Measurements from ENCODE around the gene TMEM72.

The TMEM72 gene

GRCh38 chr10:44952779-44953231 is 41.7 kb downstream of the TMEM72 start:
- DNase-seq = no peak
- no peak overlapping the region for H3K27ac ChIP-seq (ENCODE audit: insufficient read depth in 1 of 2, low read depth in 1 of 2, low read length in 2 of 2, poor library complexity in 1 of 2, severe bottlenecking in 2 of 2)
- no peaks in the 10 kb centered on the region for H3K9me3 ChIP-seq (ENCODE audit: control extremely low read depth in 1 of 5, control insufficient read depth in 4 of 5, insufficient read depth in 2 of 5, low read depth in 1 of 5, low read length in 4 of 5)
- ChIA-PET CTCF (interaction anchor here (1.1 to 4.2 kb wide), 5 partner anchors 10 to 36 kb away, joined by 3 to 15 read pairs (median 9); no protein-coding TSS in a partner anchor), POLR2A (interaction anchor here (0.7 kb wide), 1 partner anchor 26 kb away, joined by 3 read pairs; no protein-coding TSS in a partner anchor)
- 100% methylated on average over 2 of the region's 2 CpGs for WGBS (ENCODE audit: insufficient coverage)
- peaks cover 12 to 19% (median 16%) of the 10 kb centered on the region in 4 experiments for H3K4me1 ChIP-seq (ENCODE audit: control extremely low read depth in 1 of 4, control insufficient read depth in 4 of 4, insufficient read depth in 4 of 4, low read length in 3 of 4)
- H3K27me3 ChIP-seq (replicated peaks in 2 of 5; ENCODE audit: control insufficient read depth in 4 of 5, insufficient read depth in 5 of 5, low read length in 4 of 5) = no peaks in the 10 kb centered on the region
- no peak overlapping the region for H3K4me3 ChIP-seq (ENCODE audit: control insufficient read depth in 1 of 7, extremely low read depth in 1 of 7, insufficient read depth in 4 of 7, low read depth in 2 of 7, low read length in 6 of 7)
- H3K36me3 ChIP-seq (ENCODE audit: control insufficient read depth in 4 of 4, insufficient read depth in 4 of 4, low read length in 3 of 4) = peaks cover 0 to 7% (median 2%) of the 10 kb centered on the region in 4 experiments

DNA sequence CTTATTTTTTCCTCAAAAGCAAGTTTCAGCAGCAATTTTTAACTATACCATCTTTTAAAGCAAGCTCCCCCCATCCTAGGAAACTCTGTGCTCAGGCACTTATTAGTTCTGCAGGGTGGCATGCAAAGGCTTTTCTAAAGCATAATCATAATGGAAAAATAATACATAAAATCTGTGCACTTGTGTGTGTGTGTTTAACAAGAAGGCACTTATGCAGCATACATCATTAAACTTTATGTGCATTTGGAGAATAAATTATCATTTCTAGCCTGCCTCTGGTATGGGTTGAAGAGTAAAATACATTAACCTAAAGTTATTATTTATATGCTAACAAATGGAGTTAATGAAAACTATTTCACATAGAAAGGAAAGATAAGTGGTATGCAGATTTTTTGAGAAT is 42.9 kb downstream of the TMEM72 start:
- Histone ChIP-seq H3K36me3 (ENCODE audit: control insufficient read depth in 4 of 4, insufficient read depth in 4 of 4, low read length in 3 of 4) (peaks cover 0 to 7% (median 2%) of the 10 kb centered on the region in 4 experiments), H3K27ac (ENCODE audit: insufficient read depth in 1 of 2, low read depth in 1 of 2, low read length in 2 of 2, poor library complexity in 1 of 2, severe bottlenecking in 2 of 2) (no peak overlapping the region), H3K4me1 (ENCODE audit: control extremely low read depth in 1 of 4, control insufficient read depth in 4 of 4, insufficient read depth in 4 of 4, low read length in 3 of 4) (peaks cover 6 to 17% (median 14%) of the 10 kb centered on the region in 4 experiments), H3K4me3 (ENCODE audit: control insufficient read depth in 1 of 7, extremely low read depth in 1 of 7, insufficient read depth in 4 of 7, low read depth in 2 of 7, low read length in 6 of 7) (no peak overlapping the region), H3K27me3 (replicated peaks in 2 of 5; ENCODE audit: control insufficient read depth in 4 of 5, insufficient read depth in 5 of 5, low read length in 4 of 5) (no peaks in the 10 kb centered on the region), H3K9me3 (ENCODE audit: control extremely low read depth in 1 of 5, control insufficient read depth in 4 of 5, insufficient read depth in 2 of 5, low read depth in 1 of 5, low read length in 4 of 5) (no peaks in the 10 kb centered on the region)
- ChIA-PET CTCF (interaction anchor here (1.1 to 4.2 kb wide), 5 partner anchors 9 to 29 kb away, joined by 3 to 15 read pairs (median 9); no protein-coding TSS in a partner anchor), POLR2A (no interaction called here)
- DNase-seq = no peak

GRCh38 chr10:44954962-44955361 is 43.8 kb downstream of the TMEM72 start:
- no peaks in the 10 kb centered on the region for H3K27me3 ChIP-seq (replicated peaks in 2 of 5; ENCODE audit: control insufficient read depth in 4 of 5, insufficient read depth in 5 of 5, low read length in 4 of 5)
- H3K4me3 ChIP-seq (ENCODE audit: control insufficient read depth in 1 of 7, extremely low read depth in 1 of 7, insufficient read depth in 4 of 7, low read depth in 2 of 7, low read length in 6 of 7) = no peak overlapping the region
- ChIA-PET CTCF (interaction anchor here (1.4 to 2.9 kb wide), 2 partner anchors 12 to 22 kb away, joined by 5 to 15 read pairs; no protein-coding TSS in a partner anchor), POLR2A (no interaction called here)
- H3K4me1 ChIP-seq (ENCODE audit: control extremely low read depth in 1 of 4, control insufficient read depth in 4 of 4, insufficient read depth in 4 of 4, low read length in 3 of 4) = peaks cover 6 to 17% (median 15%) of the 10 kb centered on the region in 4 experiments
- H3K36me3 ChIP-seq (ENCODE audit: control insufficient read depth in 4 of 4, insufficient read depth in 4 of 4, low read length in 3 of 4) = peaks cover 0 to 7% (median 2%) of the 10 kb centered on the region in 4 experiments
- no peaks in the 10 kb centered on the region for H3K9me3 ChIP-seq (ENCODE audit: control extremely low read depth in 1 of 5, control insufficient read depth in 4 of 5, insufficient read depth in 2 of 5, low read depth in 1 of 5, low read length in 4 of 5)
- DNase-seq = no peak
- H3K27ac ChIP-seq (ENCODE audit: insufficient read depth in 1 of 2, low read depth in 1 of 2, low read length in 2 of 2, poor library complexity in 1 of 2, severe bottlenecking in 2 of 2) = no peak overlapping the region

- DNase-seq = no peak
- Histone ChIP-seq H3K36me3 (ENCODE audit: control insufficient read depth in 4 of 4, insufficient read depth in 4 of 4, low read length in 3 of 4) (peaks cover 0 to 7% (median 2%) of the 10 kb centered on the region in 4 experiments), H3K27me3 (replicated peaks in 2 of 5; ENCODE audit: control insufficient read depth in 4 of 5, insufficient read depth in 5 of 5, low read length in 4 of 5) (no peaks in the 10 kb centered on the region), H3K27ac (ENCODE audit: insufficient read depth in 1 of 2, low read depth in 1 of 2, low read length in 2 of 2, poor library complexity in 1 of 2, severe bottlenecking in 2 of 2) (no peak overlapping the region), H3K4me3 (ENCODE audit: control insufficient read depth in 1 of 7, extremely low read depth in 1 of 7, insufficient read depth in 4 of 7, low read depth in 2 of 7, low read length in 6 of 7) (no peak overlapping the region), H3K9me3 (ENCODE audit: control extremely low read depth in 1 of 5, control insufficient read depth in 4 of 5, insufficient read depth in 2 of 5, low read depth in 1 of 5, low read length in 4 of 5) (no peaks in the 10 kb centered on the region), H3K4me1 (ENCODE audit: control extremely low read depth in 1 of 4, control insufficient read depth in 4 of 4, insufficient read depth in 4 of 4, low read length in 3 of 4) (peaks cover 6 to 23% (median 20%) of the 10 kb centered on the region in 4 experiments)
- whole genome bisulfite sequencing (ENCODE audit: insufficient coverage) = 93% methylated on average over 8 of the region's 8 CpGs
- CTCF ChIA-PET = interaction anchor here (1.4 to 2.7 kb wide), 2 partner anchors 11 to 23 kb away, joined by 5 to 6 read pairs; no protein-coding TSS in a partner anchor
- POLR2A ChIA-PET = no interaction called here
These were observed 44.4 kb downstream of the TMEM72 start for GRCh38 chr10:44955413-44956070.

DNA sequence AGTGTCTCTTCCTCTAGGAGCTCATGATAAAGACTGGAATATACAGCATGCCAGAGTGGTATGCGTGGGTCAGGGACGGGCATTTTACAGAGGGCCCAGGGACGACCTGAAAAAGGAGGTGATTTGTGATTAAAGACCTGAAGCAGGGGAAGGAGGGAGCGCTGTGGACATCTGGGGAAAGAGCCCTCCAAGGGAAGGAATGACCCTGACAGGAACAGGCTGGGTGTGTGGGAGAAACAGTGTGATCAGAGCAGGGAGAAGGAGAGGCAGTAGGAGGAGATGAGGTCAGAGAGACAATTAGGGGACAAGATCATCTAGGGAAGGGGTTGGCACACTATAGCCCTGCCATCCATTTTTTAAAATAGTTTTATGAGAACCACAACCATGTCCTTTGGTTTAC is 45.1 kb downstream of the TMEM72 start:
- no peaks in the 10 kb centered on the region for H3K27me3 ChIP-seq (replicated peaks in 2 of 5; ENCODE audit: control insufficient read depth in 4 of 5, insufficient read depth in 5 of 5, low read length in 4 of 5)
- no peak overlapping the region for H3K27ac ChIP-seq (ENCODE audit: insufficient read depth in 1 of 2, low read depth in 1 of 2, low read length in 2 of 2, poor library complexity in 1 of 2, severe bottlenecking in 2 of 2)
- WGBS (ENCODE audit: insufficient coverage) = 98% methylated on average over 4 of the region's 4 CpGs
- DNase-seq = no peak
- H3K4me3 ChIP-seq (ENCODE audit: control insufficient read depth in 1 of 7, extremely low read depth in 1 of 7, insufficient read depth in 4 of 7, low read depth in 2 of 7, low read length in 6 of 7) = no peak overlapping the region
- ChIA-PET CTCF (interaction anchor here (1.1 to 2.7 kb wide), 3 partner anchors 10 to 23 kb away, joined by 5 to 6 read pairs (median 6); no protein-coding TSS in a partner anchor), POLR2A (no interaction called here)
- peaks cover 6 to 30% (median 21%) of the 10 kb centered on the region in 4 experiments for H3K4me1 ChIP-seq (ENCODE audit: control extremely low read depth in 1 of 4, control insufficient read depth in 4 of 4, insufficient read depth in 4 of 4, low read length in 3 of 4)
- H3K36me3 ChIP-seq (ENCODE audit: control insufficient read depth in 4 of 4, insufficient read depth in 4 of 4, low read length in 3 of 4) = peaks cover 0 to 7% (median 2%) of the 10 kb centered on the region in 4 experiments
- H3K9me3 ChIP-seq (ENCODE audit: control extremely low read depth in 1 of 5, control insufficient read depth in 4 of 5, insufficient read depth in 2 of 5, low read depth in 1 of 5, low read length in 4 of 5) = no peaks in the 10 kb centered on the region

DNA sequence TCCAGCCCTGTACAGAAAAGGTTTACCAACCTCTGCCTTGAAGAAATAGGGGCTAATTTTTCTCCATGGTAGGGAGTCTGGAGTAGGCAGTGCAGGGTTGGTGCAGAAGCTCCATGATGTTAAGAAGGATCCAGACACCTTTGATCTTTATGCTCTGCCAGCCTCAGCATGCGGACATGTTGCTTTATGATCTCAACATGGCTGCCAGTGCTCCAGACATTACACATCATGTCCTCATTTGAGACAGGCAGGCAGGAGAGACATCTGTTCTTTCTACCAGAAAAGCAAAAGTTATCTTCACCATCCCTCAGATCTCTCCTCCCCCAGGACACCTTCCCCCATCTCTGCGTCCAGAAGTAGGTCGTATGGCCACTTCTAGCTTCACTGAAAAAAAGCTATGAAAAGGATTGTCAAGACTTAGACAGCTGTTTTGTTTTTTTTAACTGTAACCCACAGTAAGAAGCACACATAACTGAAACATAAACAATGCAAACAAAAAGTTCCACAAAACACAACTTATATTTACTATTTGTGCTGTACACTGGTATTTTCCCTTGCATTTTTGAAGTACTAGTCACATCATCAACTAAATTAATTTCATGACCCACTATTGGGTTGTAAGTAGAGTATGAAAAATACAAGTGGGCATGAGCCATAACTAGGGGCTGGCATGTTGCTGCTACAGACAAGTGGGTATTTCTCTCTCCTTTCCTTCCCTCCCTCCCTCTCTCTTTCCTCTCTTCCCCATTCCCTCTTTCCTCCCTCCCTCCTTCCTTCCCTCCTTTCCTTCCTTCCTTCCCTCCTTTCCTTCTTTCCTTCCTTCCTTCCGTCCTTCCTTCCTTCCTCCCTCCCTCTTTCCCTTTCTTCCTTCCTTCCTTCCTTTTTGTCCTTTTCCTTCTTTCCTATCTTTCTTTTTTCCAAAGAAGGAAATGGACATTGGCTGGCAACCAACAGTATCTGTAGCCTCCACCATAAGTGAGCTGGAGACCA is 45.9 kb downstream of the TMEM72 start:
- POLR2A ChIA-PET = no interaction called here
- Histone ChIP-seq H3K4me3 (ENCODE audit: control insufficient read depth in 1 of 7, extremely low read depth in 1 of 7, insufficient read depth in 4 of 7, low read depth in 2 of 7, low read length in 6 of 7) (no peak overlapping the region), H3K9me3 (ENCODE audit: control extremely low read depth in 1 of 5, control insufficient read depth in 4 of 5, insufficient read depth in 2 of 5, low read depth in 1 of 5, low read length in 4 of 5) (no peaks in the 10 kb centered on the region), H3K4me1 (ENCODE audit: control extremely low read depth in 1 of 4, control insufficient read depth in 4 of 4, insufficient read depth in 4 of 4, low read length in 3 of 4) (peaks cover 6 to 34% (median 21%) of the 10 kb centered on the region in 4 experiments), H3K27ac (ENCODE audit: insufficient read depth in 1 of 2, low read depth in 1 of 2, low read length in 2 of 2, poor library complexity in 1 of 2, severe bottlenecking in 2 of 2) (no peak overlapping the region), H3K36me3 (ENCODE audit: control insufficient read depth in 4 of 4, insufficient read depth in 4 of 4, low read length in 3 of 4) (peaks cover 0 to 7% (median 2%) of the 10 kb centered on the region in 4 experiments), H3K27me3 (replicated peaks in 2 of 5; ENCODE audit: control insufficient read depth in 4 of 5, insufficient read depth in 5 of 5, low read length in 4 of 5) (no peaks in the 10 kb centered on the region)
- no peak for DNase-seq
- CTCF ChIA-PET = interaction anchor here (1.1 to 2.7 kb wide), 5 partner anchors 11 to 24 kb away, joined by 3 to 6 read pairs (median 5); no protein-coding TSS in a partner anchor
- 97% methylated on average over 4 of the region's 4 CpGs for WGBS (ENCODE audit: insufficient coverage)
